Fibroblast of pulmonary artery (primary cell): ENCODE measurements around the gene XCL2.
"Not testable (repeated sequence)": the region's sequence is repeated elsewhere in the genome, so short reads cannot be mapped to it uniquely, and the experiment has no call there.

Experiments used
- DNase-seq: peaks from one replicate; pipeline ENCODE4 v3.0.0-alpha.2; 2010; ENCODE audit warnings: low read depth
- H3K4me3 ChIP-seq: replicated peaks from 2 replicates; pipeline ENCODE4 v1.5.1; 2011; ENCODE audit warnings: low read depth, mild to moderate bottlenecking, control low read depth, low read length, moderate library complexity
- TF ChIP-seq, protein P1 (sequence below): IDR thresholded peaks from 2 replicates; pipeline ENCODE4 v1.5.1; 2011; ENCODE audit warnings: mild to moderate bottlenecking, control low read depth, low read length, inconsistent platforms; ENCODE audit errors: missing control alignments

Gene XCL2

DNA sequence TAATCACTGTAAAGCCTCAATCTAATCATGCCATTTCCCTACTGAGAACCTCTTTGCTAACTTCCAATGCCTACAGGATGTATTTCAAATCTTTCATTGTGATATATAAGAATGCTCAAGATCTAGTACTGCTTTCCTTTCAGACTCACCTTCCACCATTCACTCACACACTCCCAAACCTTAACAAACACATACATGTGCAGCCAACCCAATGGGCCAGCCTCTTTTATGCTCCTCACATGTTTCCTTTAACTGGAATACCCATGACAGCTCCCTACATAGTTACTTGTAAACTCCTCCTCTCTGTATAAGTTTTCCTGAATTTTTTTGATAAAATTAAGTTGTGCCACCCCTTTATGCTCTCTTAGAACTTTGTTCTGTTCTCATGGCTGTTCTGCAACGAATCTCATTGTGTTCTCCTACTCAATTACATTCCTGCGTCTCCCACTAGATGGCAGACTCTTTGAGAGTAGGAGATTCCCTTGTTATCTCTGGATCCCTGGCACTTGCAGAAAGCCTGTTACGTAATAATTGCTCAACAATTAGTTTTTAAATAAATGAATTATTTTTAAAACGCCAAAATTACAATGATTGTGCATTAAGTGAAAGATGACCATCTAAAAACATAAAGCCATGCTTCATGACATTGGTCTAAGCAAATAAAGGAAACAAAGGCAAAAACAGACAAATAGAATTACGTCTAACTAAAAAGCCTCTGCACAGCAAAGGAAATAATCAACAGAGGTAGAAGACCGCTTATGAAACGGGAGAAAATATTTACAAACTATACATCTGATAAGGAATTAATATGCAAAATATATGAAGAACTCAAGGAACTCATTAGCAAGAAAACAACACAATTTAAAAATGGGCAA lies 2.1 kb upstream of the XCL2 start:
- DNase-seq: peak; percentile 65
- not testable (repeated sequence) for H3K4me3 ChIP-seq
- TF ChIP-seq, protein P1, sequence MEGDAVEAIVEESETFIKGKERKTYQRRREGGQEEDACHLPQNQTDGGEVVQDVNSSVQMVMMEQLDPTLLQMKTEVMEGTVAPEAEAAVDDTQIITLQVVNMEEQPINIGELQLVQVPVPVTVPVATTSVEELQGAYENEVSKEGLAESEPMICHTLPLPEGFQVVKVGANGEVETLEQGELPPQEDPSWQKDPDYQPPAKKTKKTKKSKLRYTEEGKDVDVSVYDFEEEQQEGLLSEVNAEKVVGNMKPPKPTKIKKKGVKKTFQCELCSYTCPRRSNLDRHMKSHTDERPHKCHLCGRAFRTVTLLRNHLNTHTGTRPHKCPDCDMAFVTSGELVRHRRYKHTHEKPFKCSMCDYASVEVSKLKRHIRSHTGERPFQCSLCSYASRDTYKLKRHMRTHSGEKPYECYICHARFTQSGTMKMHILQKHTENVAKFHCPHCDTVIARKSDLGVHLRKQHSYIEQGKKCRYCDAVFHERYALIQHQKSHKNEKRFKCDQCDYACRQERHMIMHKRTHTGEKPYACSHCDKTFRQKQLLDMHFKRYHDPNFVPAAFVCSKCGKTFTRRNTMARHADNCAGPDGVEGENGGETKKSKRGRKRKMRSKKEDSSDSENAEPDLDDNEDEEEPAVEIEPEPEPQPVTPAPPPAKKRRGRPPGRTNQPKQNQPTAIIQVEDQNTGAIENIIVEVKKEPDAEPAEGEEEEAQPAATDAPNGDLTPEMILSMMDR: peak; percentile 48

DNA sequence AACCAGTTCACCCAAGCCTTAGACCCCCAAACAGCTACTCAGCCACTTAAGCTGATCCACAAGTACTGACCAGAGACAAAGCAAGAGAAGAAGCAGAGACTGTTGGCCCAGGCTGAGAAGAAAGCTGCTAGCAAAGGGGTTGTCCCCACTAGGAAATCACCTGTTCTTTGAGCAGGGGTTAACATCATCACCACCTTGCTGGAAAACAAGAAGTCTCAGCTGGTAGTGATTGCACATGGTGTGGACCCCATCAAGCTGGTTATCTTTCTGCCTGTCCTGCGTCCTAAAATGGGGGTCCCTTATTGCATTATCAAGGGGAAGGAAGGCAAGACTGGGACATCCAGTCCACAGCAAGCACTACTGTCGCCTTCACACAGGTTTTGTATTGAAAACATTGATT lies 819 bp downstream of the XCL2 start:
- H3K4me3 ChIP-seq, DNase-seq: not testable (repeated sequence)

DNA sequence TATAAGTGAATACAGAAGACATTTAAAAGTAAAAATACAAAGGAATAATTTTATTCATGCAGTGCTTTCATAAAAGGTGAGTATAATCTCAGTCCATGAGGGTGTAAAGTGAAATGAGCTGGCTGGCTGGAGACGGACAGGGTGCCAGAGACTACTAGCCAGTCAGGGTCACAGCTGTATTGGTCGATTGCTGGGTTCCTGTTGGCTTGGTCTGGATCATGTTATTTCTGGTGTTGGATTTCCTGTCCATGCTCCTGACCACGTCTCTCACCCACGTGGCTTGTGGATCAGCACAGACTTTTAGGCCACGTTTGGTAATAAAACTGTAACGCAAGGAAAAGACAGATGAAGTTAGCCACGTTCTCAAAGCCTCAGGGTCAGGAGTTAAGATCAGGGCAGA lies 3.0 kb downstream of the XCL2 start:
- DNase-seq, H3K4me3 ChIP-seq: not testable (repeated sequence)

DNA sequence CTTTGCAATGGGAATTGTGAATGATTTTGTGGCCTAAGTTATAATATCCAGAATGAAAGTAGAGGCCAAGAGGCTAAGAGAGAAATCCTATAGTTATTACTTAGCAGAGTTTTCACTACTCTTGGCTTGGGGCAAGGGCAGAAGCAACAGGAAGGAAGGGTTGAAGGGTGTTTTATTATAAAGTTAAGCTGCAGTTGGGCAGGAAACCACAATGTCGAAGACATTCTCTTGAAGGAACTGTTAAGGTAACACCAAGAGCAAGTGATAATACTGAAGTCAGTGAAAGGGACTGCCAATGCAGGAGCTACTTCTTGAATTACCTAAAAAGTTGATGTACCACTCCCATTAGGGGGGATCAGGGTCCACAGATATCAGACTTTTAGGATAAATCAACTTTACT lies 8.3 kb downstream of the XCL2 start:
- DNase-seq: no peak
- TF ChIP-seq, protein P1: no peak
- H3K4me3 ChIP-seq: no peak overlapping the region

- TF ChIP-seq, protein P1: no peak
- no peak for DNase-seq
- H3K4me3 ChIP-seq: no peak overlapping the region
These were observed 12.0 kb downstream of the XCL2 start for GRCh38 chr1:168531615-168532345.

DNA sequence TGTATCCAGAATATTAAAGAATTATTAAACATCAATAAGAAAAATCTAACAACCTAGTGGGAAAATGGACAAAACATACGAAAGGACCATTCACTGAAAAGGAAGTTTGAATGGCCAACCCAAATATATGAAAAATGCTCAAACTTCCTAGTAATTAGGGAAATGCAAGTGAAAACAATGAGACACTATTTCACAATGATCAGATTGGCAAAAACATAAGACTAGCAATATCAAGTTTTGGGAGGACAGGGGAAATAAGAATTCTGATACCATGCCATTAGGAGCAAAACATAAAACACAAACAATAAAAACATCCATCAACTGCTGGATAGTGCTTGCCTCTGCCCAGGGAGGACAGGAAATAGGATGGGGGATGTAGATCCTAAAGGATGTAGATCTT lies 14.3 kb downstream of the XCL2 start:
- DNase-seq: peak; percentile 51
- H3K4me3 ChIP-seq: no peak overlapping the region
- TF ChIP-seq, protein P1: no peak

DNA sequence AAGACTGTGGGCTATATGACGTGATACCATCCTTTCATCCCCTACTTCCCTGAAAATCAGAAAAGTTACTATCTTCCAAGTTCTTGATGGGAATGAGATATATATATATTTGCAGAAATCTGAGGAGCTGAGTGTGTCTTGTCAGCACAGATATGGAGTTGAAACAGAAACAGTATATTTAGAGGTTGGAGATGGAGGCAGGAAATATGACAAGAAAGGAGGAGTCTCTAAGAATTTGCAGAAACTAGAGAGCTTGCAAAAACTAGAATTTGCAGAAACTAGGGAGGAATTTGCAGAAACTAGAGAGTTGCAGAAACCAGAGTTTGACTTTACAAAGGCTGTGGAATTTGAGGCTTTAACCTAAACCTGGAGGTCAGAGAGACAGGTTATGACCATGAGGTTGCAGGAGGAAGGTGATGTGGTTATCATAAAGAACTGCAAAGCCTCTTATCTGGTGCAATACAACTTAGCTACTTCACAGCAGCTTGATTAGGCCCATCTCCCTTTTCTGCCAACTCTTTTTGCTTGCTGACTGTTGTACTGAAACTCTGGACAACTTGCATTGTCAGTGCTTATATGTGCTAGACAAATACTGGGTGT lies 22.3 kb downstream of the XCL2 start:
- TF ChIP-seq, protein P1: no peak
- DNase-seq: no peak
- H3K4me3 ChIP-seq: no peak overlapping the region

- TF ChIP-seq, protein P1: no peak
- no peak overlapping the region for H3K4me3 ChIP-seq
- DNase-seq: no peak
These were observed 23.0 kb downstream of the XCL2 start for GRCh38 chr1:168520832-168521231.
